ENCODE results near the gene OR4A16.

The OR4A16 gene, protein sequence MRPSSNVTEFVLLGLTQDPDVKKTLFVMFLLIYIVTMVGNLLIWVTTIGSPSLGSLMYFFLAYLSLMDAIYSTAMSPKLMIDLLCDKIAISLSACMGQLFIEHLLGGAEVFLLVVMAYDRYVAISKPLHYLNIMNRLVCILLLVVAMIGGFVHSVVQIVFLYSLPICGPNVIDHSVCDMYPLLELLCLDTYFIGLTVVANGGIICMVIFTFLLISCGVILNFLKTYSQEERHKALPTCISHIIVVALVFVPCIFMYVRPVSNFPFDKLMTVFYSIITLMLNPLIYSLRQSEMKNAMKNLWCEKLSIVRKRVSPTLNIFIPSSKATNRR

GRCh38 chr11:55342901-55343300 lies at the start of gene OR4A16:
Gene OR4A16, plus strand, starts transcription at chr11:55343201. Its CDS starts 0 bp downstream, at chr11:55343201.
- no peak for DNase-seq

- no peak for DNase-seq
Observed at GRCh38 chr11:55324500-55324899, 18.5 kb upstream of the OR4A16 start.

DNA sequence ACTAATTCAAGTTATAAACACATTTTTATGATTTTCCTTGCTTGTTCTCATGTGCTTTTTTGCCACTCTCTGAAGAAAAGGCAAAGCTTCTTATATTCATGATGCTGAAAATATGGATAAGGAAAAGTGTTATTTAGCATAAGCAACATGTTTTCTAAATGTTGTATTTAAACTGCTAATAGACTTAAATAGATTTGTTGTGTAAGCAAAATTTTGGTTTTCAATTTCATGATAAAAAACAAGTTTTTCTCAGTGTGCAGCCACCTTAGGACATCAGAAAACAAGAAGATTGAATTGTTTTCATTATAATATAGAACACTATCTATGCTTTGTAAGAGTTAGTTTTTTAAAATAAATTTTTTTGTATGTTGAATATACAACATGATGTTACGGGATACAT lies 2.3 kb downstream of the OR4A16 start:
- DNase-seq, result no peak

DNA sequence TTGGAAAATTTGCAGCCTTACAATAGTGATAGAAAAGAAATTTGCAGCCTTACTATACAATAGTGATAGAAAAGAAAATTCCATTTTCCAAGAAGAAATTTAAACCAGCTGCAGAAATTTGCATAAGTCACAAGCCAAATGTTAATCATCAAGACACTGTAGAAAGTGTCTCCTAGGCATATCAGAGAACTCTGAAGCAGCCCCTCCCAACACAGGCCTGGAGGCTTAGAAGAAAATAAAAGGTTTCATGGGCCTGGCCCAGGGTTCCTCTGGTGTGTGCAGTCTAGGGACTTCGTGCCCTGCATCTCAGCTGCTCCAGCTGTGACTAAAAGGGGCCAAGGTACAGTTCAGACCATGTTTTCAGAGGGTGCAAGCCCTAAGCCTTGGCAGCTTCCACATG lies 6.0 kb downstream of the OR4A16 start:
- DNase-seq, result no peak

- DNase-seq, result no peak
Observed at GRCh38 chr11:55357560-55358184, 14.7 kb downstream of the OR4A16 start.

- no peak for DNase-seq
Observed at GRCh38 chr11:55367674-55368073, 24.7 kb downstream of the OR4A16 start, which contains the start of gene OR4A15. Gene OR4A15, plus strand, starts transcription at chr11:55367974. Its CDS starts 0 bp downstream, at chr11:55367974.

Data from fibroblast of skin of right biceps (primary cell).